ENCODE data around the gene TRNT1. TPM values are rescaled to one million over a fixed set of nuclear protein-coding genes. Genes with fewer than 3 reads are reported as not detected.

TRNT1 gene
- polyA plus RNA-seq, 2 donors, result 8.3 to 8.8 TPM

- peaks cover 0 to 2% of the 10 kb centered on the region in 2 donors for H3K9me3 ChIP-seq (ENCODE audit: control insufficient read depth in 2 of 2, insufficient read depth in 1 of 2, low read depth in 1 of 2, low read length in 1 of 2)
- H3K4me3 ChIP-seq (ENCODE audit: low read depth in 1 of 2, low read length in 2 of 2), result no peak overlapping the region
- H3K36me3 ChIP-seq (ENCODE audit: control insufficient read depth in 2 of 2, insufficient read depth in 2 of 2, low read length in 1 of 2), result no peaks in the 10 kb centered on the region
- 39 to 86% methylated on average over 1 of the region's 1 CpG for WGBS, 2 donors
- H3K4me1 ChIP-seq (ENCODE audit: control insufficient read depth in 2 of 2, insufficient read depth in 2 of 2, low read length in 1 of 2), result no peaks in the 10 kb centered on the region
- no peaks in the 10 kb centered on the region for H3K27me3 ChIP-seq (ENCODE audit: control insufficient read depth in 1 of 2, insufficient read depth in 2 of 2, low read length in 2 of 2)
- H3K27ac ChIP-seq (ENCODE audit: low read depth in 2 of 2, low read length in 1 of 2), result no peak overlapping the region
Measured at GRCh38 chr3:3189961-3190360, 63.2 kb downstream of the TRNT1 start.

- no peaks in the 10 kb centered on the region for H3K27me3 ChIP-seq (ENCODE audit: control insufficient read depth in 1 of 2, insufficient read depth in 2 of 2, low read length in 2 of 2)
- WGBS, 2 donors, result 26 to 39% methylated on average over 4 of the region's 4 CpGs
Measured at GRCh38 chr3:3191675-3192285, 65.0 kb downstream of the TRNT1 start.

GRCh38 chr3:3192286-3192675 is 65.5 kb downstream of the TRNT1 start:
- WGBS, 2 donors, result 27 to 29% methylated on average over 2 of the region's 2 CpGs
- no peak overlapping the region for H3K27ac ChIP-seq (ENCODE audit: low read depth in 2 of 2, low read length in 1 of 2)
- H3K4me1 ChIP-seq (ENCODE audit: control insufficient read depth in 2 of 2, insufficient read depth in 2 of 2, low read length in 1 of 2), result no peaks in the 10 kb centered on the region
- H3K9me3 ChIP-seq (ENCODE audit: control insufficient read depth in 2 of 2, insufficient read depth in 1 of 2, low read depth in 1 of 2, low read length in 1 of 2), result no peaks in the 10 kb centered on the region
- H3K4me3 ChIP-seq (ENCODE audit: low read depth in 1 of 2, low read length in 2 of 2), result no peak overlapping the region
- H3K27me3 ChIP-seq (ENCODE audit: control insufficient read depth in 1 of 2, insufficient read depth in 2 of 2, low read length in 2 of 2), result no peaks in the 10 kb centered on the region
- no peaks in the 10 kb centered on the region for H3K36me3 ChIP-seq (ENCODE audit: control insufficient read depth in 2 of 2, insufficient read depth in 2 of 2, low read length in 1 of 2)

More at GRCh38 chr3:3191675-3192285, 65.0 kb downstream of the TRNT1 start:
- Histone ChIP-seq H3K4me3 (ENCODE audit: low read depth in 1 of 2, low read length in 2 of 2) (no peak overlapping the region), H3K9me3 (ENCODE audit: control insufficient read depth in 2 of 2, insufficient read depth in 1 of 2, low read depth in 1 of 2, low read length in 1 of 2) (peaks cover 0 to under 1% of the 10 kb centered on the region in 2 donors), H3K36me3 (ENCODE audit: control insufficient read depth in 2 of 2, insufficient read depth in 2 of 2, low read length in 1 of 2) (no peaks in the 10 kb centered on the region), H3K4me1 (ENCODE audit: control insufficient read depth in 2 of 2, insufficient read depth in 2 of 2, low read length in 1 of 2) (no peaks in the 10 kb centered on the region), H3K27ac (ENCODE audit: low read depth in 2 of 2, low read length in 1 of 2) (no peak overlapping the region)

GRCh38 chr3:3194861-3195260 is 68.1 kb downstream of the TRNT1 start:
- Histone ChIP-seq H3K4me3 (ENCODE audit: low read depth in 1 of 2, low read length in 2 of 2) (no peak overlapping the region), H3K36me3 (ENCODE audit: control insufficient read depth in 2 of 2, insufficient read depth in 2 of 2, low read length in 1 of 2) (no peaks in the 10 kb centered on the region), H3K4me1 (ENCODE audit: control insufficient read depth in 2 of 2, insufficient read depth in 2 of 2, low read length in 1 of 2) (no peaks in the 10 kb centered on the region), H3K27ac (ENCODE audit: low read depth in 2 of 2, low read length in 1 of 2) (no peak overlapping the region), H3K27me3 (ENCODE audit: control insufficient read depth in 1 of 2, insufficient read depth in 2 of 2, low read length in 2 of 2) (no peaks in the 10 kb centered on the region), H3K9me3 (ENCODE audit: control insufficient read depth in 2 of 2, insufficient read depth in 1 of 2, low read depth in 1 of 2, low read length in 1 of 2) (no peaks in the 10 kb centered on the region)

- no peaks in the 10 kb centered on the region for H3K9me3 ChIP-seq (ENCODE audit: control insufficient read depth in 2 of 2, insufficient read depth in 1 of 2, low read depth in 1 of 2, low read length in 1 of 2)
- H3K36me3 ChIP-seq (ENCODE audit: control insufficient read depth in 2 of 2, insufficient read depth in 2 of 2, low read length in 1 of 2), result no peaks in the 10 kb centered on the region
- H3K27ac ChIP-seq (ENCODE audit: low read depth in 2 of 2, low read length in 1 of 2), result no peak overlapping the region
- WGBS, 2 donors, result 50 to 53% methylated on average over 6 of the region's 6 CpGs
- H3K4me1 ChIP-seq (ENCODE audit: control insufficient read depth in 2 of 2, insufficient read depth in 2 of 2, low read length in 1 of 2), result no peaks in the 10 kb centered on the region
- H3K4me3 ChIP-seq (ENCODE audit: low read depth in 1 of 2, low read length in 2 of 2), result no peak overlapping the region
- no peaks in the 10 kb centered on the region for H3K27me3 ChIP-seq (ENCODE audit: control insufficient read depth in 1 of 2, insufficient read depth in 2 of 2, low read length in 2 of 2)
Measured at GRCh38 chr3:3196148-3196861, 69.6 kb downstream of the TRNT1 start.

Other genes starting within 250 kb of the TRNT1 start
- gene IL5RA, start 16.6 kb upstream of the TRNT1 start, polyA plus RNA-seq, result under 1 TPM in 1 of 2 donors, not detected in 1; 0.02 TPM
- gene CRBN, start 52.8 kb downstream of the TRNT1 start, polyA plus RNA-seq, result 10 to 100 TPM; 15.5 to 16.4 TPM